GM12864 (cell line): ENCODE measurements around the gene SHISA7.

ENCODE experiments used
- DNase-seq: peaks from one replicate; pipeline ENCODE4 v3.0.0-alpha.2; 2011; ENCODE audit warnings: low read depth
- H3K4me3 ChIP-seq: 2 replicates; pipeline ENCODE4 v1.5.1; 2011; ENCODE audit warnings: mild to moderate bottlenecking, low read depth, low read length, control low read depth
- TF ChIP-seq, protein P1 (sequence below): IDR thresholded peaks from 2 replicates; pipeline ENCODE4 v1.5.1; 2011; ENCODE audit warnings: low read depth, mild to moderate bottlenecking, moderate library complexity, low read length, control low read depth, inconsistent platforms; ENCODE audit errors: missing control alignments

Gene SHISA7

DNA sequence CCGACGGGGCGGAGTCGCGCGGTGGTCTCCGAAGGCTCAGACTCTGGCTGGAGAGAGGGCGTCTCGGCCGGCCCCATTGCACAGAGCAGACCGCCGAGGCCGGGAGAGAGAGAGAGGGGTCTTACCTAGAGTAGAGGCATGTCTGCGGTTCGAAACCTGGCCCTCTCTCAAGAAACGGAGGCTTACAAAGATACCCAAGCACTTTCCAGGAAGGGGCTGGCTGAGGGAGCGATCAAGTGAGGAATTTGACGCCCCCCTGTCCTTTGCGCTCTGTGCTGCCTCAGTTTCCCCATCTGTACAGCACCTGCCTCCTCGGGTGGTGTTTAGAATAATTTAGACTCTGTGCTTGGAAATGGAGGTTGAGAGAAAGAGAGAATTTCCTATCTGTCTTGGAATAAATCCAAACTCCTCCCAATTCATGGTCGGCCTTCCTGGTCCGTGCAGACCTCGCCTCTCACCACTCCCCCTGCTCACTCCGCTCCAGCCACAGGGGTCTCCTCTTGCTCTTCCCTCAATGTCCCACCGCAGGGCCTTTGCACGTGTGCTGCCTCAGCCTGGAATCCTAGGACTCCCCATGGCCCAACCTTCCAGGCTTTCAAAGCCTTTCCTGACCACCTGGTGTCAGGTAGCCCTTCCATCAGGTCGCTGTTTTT, 19.0 kb upstream of the SHISA7 start:
- TF ChIP-seq, protein P1, sequence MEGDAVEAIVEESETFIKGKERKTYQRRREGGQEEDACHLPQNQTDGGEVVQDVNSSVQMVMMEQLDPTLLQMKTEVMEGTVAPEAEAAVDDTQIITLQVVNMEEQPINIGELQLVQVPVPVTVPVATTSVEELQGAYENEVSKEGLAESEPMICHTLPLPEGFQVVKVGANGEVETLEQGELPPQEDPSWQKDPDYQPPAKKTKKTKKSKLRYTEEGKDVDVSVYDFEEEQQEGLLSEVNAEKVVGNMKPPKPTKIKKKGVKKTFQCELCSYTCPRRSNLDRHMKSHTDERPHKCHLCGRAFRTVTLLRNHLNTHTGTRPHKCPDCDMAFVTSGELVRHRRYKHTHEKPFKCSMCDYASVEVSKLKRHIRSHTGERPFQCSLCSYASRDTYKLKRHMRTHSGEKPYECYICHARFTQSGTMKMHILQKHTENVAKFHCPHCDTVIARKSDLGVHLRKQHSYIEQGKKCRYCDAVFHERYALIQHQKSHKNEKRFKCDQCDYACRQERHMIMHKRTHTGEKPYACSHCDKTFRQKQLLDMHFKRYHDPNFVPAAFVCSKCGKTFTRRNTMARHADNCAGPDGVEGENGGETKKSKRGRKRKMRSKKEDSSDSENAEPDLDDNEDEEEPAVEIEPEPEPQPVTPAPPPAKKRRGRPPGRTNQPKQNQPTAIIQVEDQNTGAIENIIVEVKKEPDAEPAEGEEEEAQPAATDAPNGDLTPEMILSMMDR = no peak
- no peak for DNase-seq
- H3K4me3 ChIP-seq = peak overlapping the region; percentile 85

DNA sequence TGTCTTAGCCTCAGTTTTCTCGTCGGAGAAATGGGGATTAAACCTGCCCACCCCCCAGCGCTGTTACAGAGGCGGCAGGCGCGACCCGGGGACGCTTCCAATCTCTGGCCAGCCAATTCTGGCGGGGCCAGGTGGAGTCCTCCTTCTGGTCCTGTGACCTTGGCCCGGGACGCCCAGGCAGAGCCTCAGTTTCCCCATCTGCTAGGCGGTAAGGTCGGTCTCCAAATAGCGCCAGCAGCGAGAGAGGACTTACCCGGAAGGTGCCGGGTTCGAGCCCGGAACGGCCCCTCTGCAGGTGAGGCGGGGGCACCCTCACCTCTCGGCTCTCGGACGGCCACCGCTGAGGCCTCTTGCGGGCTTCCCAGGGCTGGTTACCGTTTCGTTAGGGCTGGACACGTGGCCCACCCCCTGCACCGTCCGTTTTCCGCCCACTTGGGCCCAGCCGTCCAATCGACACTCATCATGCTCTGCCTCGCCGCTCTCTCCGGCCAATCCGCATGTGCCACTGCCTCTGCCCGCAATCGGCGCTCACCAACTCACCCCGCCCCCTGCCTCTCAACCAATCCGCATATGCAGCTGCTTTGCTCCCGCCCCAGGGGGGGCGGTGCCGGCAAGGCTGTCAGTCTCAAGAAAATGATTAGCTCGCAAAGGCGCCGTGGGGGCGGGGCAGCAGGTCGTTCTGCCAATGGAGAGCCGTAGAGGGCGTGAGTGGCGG, 18.3 kb upstream of the SHISA7 start, which contains the start of gene ISOC2:
TSS of gene ISOC2 (minus strand) at position 384 of the 715 bp plus-strand sequence. CDS start 5,156 bp downstream, outside the sequence.
- TF ChIP-seq, protein P1 = no peak
- peak; percentile 99 for DNase-seq
- peak within 1 kb of the TSS; percentile 90 for H3K4me3 ChIP-seq

DNA sequence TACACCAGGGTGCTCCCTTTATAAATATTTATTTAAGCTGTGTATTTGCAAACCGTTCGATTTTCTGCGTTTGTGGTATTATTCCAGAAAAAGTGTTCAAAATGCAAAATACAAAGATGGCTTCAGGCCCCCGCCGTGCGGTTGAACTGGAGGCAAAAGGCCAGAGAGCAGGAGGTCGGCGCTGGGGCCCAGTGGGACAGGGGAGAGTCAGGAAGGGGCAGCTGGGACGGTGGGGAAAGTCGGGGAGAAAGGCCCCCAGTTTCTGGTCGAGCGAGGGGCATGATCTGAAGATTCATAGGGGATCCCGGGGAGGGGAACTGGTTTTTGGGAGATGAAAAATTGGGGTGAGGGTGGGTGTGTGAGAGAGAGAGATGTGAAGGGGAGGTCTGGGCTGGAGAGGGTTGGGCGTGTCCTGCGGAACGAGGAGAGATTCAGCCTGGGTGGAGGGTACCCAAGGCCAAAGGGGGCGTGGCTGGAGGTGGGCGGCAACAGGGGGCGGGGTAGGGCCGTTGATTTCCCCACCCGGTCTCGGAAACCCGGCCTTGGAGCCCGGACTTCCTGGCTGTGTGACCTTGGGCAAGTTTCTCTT, 17.7 kb upstream of the SHISA7 start:
- TF ChIP-seq, protein P1 = no peak
- no peak for DNase-seq
- peak overlapping the region; percentile 90 for H3K4me3 ChIP-seq

DNA sequence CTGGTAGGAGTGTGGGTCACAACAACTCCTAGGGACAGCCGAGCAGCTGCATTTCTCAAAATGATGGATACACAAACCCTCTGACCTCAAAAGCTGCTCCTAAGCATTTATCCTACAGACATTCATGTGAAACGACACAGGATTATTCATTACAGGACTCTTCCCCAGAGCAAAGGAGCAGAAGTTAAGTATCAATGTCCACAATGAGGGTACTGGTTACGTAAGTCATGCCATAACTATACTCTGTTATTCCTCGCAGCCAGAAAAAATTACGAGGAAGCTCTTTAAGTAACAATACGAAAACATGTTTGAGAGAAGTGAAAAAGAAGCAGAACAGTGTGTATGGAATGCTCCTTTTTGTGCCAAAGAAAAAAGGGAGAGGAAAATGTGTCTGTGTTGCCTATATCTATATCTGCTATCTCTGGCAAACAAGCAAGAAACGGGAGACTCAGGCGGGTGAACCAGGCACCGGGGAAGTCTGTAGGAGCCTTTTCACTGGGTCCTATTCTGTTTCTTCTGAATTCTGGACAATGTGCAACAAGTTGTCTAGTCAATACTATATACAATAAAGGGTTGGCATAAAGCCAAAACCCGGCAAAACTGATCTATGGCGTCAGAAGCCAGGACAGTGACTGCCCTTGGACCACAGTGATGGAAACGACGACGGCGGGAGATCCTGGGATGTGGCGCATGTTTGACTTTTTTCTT, 17.0 kb upstream of the SHISA7 start:
- no peak for DNase-seq
- TF ChIP-seq, protein P1 = no peak
- no peak overlapping the region for H3K4me3 ChIP-seq

DNA sequence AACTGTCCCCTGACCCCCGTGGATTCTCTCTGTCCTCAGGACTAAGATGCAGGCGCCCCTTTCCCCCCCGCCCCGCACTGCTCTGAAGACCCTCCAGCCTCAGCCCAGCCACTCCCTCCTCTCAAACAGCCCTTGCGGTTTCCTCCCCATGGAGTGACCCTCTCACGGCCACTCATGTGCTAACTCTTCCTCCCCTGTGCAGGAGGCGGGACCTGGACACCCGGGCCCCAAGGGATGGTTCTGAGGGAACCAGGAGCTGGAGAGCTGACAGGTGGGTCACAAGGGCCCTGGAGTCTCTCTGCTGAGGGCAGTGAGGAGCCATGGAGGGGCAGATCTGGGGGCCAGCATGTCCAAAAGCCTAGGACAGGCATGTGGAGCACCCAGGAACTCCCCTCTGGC, 16.4 kb upstream of the SHISA7 start:
- no peak for DNase-seq
- H3K4me3 ChIP-seq = no peak overlapping the region
- TF ChIP-seq, protein P1 = no peak

DNA sequence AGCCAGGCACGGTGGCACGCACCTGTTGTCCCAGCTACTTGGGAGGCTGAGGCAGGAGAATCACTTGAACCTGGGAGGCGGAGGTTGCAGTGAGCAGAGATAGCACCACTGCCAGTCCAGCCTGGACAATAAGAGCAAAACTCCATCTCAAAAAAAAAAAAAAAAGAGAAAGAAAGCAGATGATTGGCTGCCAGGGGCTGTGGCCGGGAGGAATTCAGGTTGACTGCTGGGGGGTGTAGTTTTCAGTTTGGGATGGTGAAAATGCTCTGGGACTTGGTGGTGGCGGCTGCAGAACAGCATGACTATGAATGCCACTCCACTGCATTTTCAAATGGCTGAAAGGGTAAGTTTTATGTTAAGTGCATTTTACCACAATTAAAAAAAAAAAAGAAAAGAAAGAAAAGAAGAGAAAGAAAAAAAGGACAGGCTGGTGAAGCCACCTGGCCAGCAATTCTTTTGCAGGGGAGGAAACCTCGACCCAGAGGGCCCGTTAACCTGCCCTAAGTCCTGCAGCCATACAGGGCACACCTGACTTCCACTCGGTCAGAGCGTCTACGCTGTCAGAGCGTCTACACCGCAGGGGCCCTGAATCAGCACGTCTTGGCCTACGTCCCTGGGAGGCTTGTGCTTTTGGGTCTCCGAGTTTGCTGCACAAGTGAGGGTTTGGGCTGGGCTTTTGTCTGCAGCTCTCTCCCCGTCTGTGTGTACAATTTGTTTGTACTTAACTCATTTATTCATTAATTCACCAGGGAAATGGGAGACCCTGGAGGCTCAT, 14.8 kb upstream of the SHISA7 start:
- no peak for DNase-seq
- TF ChIP-seq, protein P1 = no peak
- H3K4me3 ChIP-seq = no peak overlapping the region
